ENCODE data around the gene SLC6A20. TPM values are rescaled to one million over a fixed set of nuclear protein-coding genes. Genes with fewer than 3 reads are reported as not detected.
"Not testable (repeated sequence)": the region's sequence is repeated elsewhere in the genome, so short reads cannot be mapped to it uniquely, and the experiment has no call there.

SLC6A20 gene
- total and polyA plus RNA-seq, 7 donors, result 0.16 to 1.4 (median 0.60) TPM; not detected in 4

DNA sequence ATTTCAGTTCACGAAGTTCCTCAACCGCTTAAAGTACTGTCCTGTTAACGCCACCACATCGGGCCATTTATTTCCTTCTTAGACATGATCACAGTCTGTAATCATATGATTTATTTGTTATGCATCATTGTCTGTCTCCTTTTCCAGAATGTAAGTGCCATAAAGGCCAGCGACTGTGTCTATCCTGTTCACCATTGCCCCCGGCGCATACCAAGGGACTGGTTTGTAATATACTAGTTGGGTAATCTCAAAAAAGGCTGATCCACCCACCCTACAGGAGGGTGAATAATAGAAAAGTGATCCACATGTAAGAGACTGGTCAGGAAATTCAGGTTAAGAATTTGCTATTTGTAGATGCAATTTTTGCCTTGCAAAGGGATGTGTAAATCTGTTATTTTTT lies 41.9 kb downstream of the SLC6A20 start:
- Histone ChIP-seq H3K36me3 (no peaks in the 10 kb centered on the region), H3K4me3 (no peak overlapping the region), H3K4me1 (no peaks in the 10 kb centered on the region), H3K27ac (no peak overlapping the region), H3K27me3 (no peaks in the 10 kb centered on the region), H3K9me3 (no peaks in the 10 kb centered on the region)
- DNase-seq, result no peak
- WGBS, 2 donors, result 94 to 97% methylated on average over 7 of the region's 7 CpGs
- no peak for TF ChIP-seq EP300 (IDR thresholded peaks at IDR 0.05)
- TF ChIP-seq, protein P1, sequence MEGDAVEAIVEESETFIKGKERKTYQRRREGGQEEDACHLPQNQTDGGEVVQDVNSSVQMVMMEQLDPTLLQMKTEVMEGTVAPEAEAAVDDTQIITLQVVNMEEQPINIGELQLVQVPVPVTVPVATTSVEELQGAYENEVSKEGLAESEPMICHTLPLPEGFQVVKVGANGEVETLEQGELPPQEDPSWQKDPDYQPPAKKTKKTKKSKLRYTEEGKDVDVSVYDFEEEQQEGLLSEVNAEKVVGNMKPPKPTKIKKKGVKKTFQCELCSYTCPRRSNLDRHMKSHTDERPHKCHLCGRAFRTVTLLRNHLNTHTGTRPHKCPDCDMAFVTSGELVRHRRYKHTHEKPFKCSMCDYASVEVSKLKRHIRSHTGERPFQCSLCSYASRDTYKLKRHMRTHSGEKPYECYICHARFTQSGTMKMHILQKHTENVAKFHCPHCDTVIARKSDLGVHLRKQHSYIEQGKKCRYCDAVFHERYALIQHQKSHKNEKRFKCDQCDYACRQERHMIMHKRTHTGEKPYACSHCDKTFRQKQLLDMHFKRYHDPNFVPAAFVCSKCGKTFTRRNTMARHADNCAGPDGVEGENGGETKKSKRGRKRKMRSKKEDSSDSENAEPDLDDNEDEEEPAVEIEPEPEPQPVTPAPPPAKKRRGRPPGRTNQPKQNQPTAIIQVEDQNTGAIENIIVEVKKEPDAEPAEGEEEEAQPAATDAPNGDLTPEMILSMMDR (IDR thresholded peaks at IDR 0.05), result no peak
- no peak for TF ChIP-seq POLR2AphosphoS5 (IDR thresholded peaks at IDR 0.05)
- no peak for TF ChIP-seq POLR2A (IDR thresholded peaks at IDR 0.05)
- intact Hi-C loops (cut with DNase I), result no loop called here

DNA sequence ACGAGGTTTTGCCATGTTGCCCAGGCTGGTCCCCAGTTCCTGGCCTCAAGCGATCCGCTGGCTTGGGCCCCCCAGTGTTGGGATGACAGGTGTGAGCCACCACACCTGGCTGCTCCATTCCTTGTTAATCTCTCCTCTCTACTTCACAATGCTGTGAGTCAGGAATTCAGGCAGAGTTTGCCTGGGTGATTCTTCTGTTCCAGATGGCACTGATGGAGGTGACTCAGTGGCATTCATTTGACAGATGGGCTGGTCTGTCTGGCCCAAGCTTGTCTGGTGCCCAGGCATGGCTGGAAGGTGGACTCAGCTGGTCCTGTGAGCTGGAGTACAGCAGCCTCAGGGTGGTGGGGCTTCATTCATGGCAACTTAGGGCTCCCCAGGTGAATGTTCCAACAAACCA lies 43.2 kb downstream of the SLC6A20 start:
- DNase-seq, result no peak
- Histone ChIP-seq H3K9me3 (no peaks in the 10 kb centered on the region), H3K27me3 (no peaks in the 10 kb centered on the region), H3K27ac (no peak overlapping the region), H3K4me1 (no peaks in the 10 kb centered on the region), H3K36me3 (peaks cover 0 to 2% (median 0%) of the 10 kb centered on the region in 4 donors), H3K4me3 (no peak overlapping the region)
- intact Hi-C loops (cut with DNase I), result no loop called here
- WGBS, 2 donors, result 91 to 95% methylated on average over 3 of the region's 3 CpGs
- no peak for TF ChIP-seq EP300 (IDR thresholded peaks at IDR 0.05)
- no peak for TF ChIP-seq POLR2A (IDR thresholded peaks at IDR 0.05)
- TF ChIP-seq, protein P1 (IDR thresholded peaks at IDR 0.05), result no peak
- no peak for TF ChIP-seq POLR2AphosphoS5 (IDR thresholded peaks at IDR 0.05)

DNA sequence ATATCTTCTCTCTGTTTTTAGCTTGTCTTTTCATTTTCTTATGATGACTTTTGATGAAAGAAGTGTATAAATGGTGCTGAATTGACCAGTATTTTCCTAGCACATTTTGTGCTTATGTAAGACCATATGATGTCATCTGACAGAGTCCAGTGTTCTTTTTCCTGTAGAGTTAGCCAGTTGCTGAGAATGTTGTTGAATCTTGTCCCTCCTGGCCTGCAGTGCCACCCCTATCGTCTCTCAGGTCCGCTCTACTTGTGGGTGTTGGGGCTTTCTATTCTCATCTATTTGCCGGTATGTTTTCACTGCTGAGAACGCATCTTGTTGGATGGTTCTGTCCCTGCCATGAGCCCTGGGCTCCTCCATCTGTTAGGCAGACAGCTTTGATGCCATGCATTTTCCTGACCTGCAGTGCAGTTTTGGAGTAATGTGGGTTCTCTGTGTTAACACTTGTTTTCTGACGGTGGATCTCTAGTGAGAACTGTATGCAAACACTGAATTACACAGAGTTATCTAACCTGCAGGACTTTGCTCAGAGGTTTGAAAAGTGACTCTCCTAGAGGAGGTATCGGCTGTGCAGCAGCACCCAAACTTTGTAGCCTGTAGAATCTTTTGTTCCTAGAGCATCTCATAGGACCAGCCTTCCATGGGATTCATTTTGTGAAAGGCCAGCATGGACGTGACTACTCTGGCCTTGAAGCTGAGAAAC lies 44.6 kb downstream of the SLC6A20 start:
- no peak for DNase-seq
- H3K36me3 ChIP-seq, result peaks cover 0 to 13% (median 3%) of the 10 kb centered on the region in 4 donors

DNA sequence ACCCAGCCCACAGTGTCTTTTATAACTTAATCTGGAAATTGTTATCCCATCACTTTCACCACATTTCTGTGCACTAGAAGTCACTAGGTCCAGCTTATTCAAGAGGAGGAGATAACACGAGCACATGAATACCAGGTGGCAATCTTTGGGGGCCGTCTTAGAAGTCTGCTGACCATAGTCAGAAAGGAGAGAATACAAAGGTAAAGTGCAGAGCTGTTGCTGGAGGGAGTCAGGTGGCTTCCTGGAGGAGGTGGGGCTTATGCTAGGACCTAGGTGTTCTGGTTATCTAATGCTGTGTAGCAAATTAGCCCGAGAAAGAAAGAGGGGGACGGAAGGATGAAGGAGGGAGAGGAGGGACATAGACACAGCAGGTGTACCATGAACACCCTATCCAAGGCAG lies 46.5 kb downstream of the SLC6A20 start:
- H3K9me3 ChIP-seq, result no peaks in the 10 kb centered on the region
- 76 to 88% methylated on average over 4 of the region's 4 CpGs for WGBS, 2 donors
- no peak overlapping the region for H3K4me3 ChIP-seq
- H3K27ac ChIP-seq, result no peak overlapping the region
- intact Hi-C loops (cut with DNase I), result no loop called here
- H3K27me3 ChIP-seq, result no peaks in the 10 kb centered on the region
- TF ChIP-seq POLR2A (IDR thresholded peaks at IDR 0.05), result no peak
- no peak for TF ChIP-seq POLR2AphosphoS5 (IDR thresholded peaks at IDR 0.05)
- TF ChIP-seq, protein P1 (IDR thresholded peaks at IDR 0.05), result no peak
- no peak for DNase-seq
- H3K36me3 ChIP-seq, result peaks cover 0 to 32% (median 12%) of the 10 kb centered on the region in 4 donors
- no peaks in the 10 kb centered on the region for H3K4me1 ChIP-seq

More for the DNA sequence above, 44.6 kb downstream of the SLC6A20 start:
- Histone ChIP-seq H3K4me3 (no peak overlapping the region), H3K27me3 (no peaks in the 10 kb centered on the region), H3K9me3 (no peaks in the 10 kb centered on the region), H3K27ac (no peak overlapping the region), H3K4me1 (no peaks in the 10 kb centered on the region)
- intact Hi-C loops (cut with DNase I), result no loop called here
- no peak for TF ChIP-seq POLR2A (IDR thresholded peaks at IDR 0.05)
- TF ChIP-seq, protein P1 (IDR thresholded peaks at IDR 0.05), result no peak
- TF ChIP-seq POLR2AphosphoS5 (IDR thresholded peaks at IDR 0.05), result no peak
- TF ChIP-seq EP300 (IDR thresholded peaks at IDR 0.05), result no peak
- WGBS, 2 donors, result 91 to 94% methylated on average over 7 of the region's 7 CpGs

DNA sequence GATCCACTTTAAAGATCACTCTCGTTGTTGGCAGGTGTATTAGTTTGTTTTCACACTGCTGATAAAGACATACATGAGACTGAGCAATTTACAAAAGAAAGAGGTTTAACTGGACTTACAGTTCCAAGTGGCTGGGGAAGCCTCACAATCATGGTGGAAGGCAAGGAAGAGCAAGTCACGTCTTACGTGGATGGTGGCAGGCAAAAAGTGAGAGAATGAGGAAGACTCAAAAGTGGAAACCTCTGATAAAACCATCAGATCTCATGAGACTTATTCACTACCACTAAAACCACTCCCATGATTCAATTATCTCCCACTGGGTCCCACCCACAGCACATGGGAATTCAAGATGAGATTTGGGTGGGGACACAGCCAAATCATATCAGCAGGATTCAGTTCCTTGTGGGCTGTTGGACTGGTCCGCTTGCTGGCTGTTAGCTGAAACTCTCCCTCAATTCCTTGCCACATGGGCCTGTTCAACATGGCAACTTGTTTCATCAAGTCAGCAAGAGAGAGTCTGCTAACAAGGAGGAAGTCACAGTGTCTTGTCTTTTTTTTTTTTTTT lies 47.2 kb downstream of the SLC6A20 start:
- H3K4me1 ChIP-seq; H3K27me3 ChIP-seq; H3K4me3 ChIP-seq; H3K27ac ChIP-seq; intact Hi-C loops (cut with DNase I); DNase-seq; H3K9me3 ChIP-seq: not testable (repeated sequence)
- peaks cover 0 to 39% (median 13%) of the 10 kb centered on the region in 4 donors for H3K36me3 ChIP-seq
- 82 to 90% methylated on average over 4 of the region's 4 CpGs for WGBS, 2 donors

Measured in sigmoid colon (tissue), 7 donors.